ENCODE data around the gene FOXP1. TPM values are rescaled to one million over a fixed set of nuclear protein-coding genes. Genes with fewer than 3 reads are reported as not detected.

FOXP1 gene
- total and polyA plus RNA-seq, 2 of the 8 experiments (the other 6 are each of a cell fraction or from before 2014, with no cell fraction given): 13.9 to 25.4 TPM

DNA sequence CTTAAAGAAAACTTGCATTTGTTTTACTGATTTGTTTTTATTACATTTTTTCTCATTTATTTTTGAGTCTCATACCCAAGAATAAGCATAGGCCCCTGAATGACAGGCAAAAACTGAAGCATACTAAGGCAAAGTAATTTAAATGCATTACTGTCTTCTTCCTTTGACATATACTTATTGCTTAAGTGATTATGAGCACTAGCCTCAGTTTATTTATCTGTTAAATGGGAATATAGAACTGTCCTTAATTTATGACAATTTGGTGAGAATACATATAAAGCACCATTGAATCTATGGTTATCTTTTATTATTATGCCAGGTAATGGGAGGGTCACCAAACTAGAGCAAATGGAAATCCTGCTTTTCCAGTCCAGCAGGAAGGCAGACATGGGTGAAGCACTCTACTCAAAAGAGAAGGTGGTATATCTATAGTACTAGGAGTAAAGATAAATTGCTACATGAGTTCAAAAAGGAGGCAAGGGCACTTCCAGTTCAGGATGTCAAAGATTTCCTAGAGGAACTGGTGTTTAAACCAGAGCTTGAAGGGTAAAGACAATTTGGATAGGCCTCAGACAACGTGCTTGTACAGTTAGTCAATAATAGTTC lies 435.0 kb downstream of the FOXP1 start:
- no peak overlapping the region for H2BK20ac ChIP-seq (ENCODE audit: low read length)
- H3K56ac ChIP-seq (replicated peaks; ENCODE audit: insufficient read length, low read depth, low read length): no peak overlapping the region
- FAIRE-seq (no peak), DNase-seq (ENCODE audit: low read depth in 1 of 2, low spot score in 2 of 2) (no peak)
- 81% methylated on average over 1 of the region's 1 CpG; no CpG with 5 or more reads in 1 of the 2 experiments for WGBS, 2 experiments (ENCODE audit: extremely low coverage in 1 of 2, insufficient coverage in 1 of 2, insufficient read length in 1 of 2, insufficient replicate concordance in 2 of 2, low coverage in 1 of 2, low lambda C conversion rate in 2 of 2, missing lambda C conversion rate in 1 of 2)
- H3K27ac ChIP-seq (ENCODE audit: low read depth, low read length): no peak overlapping the region
- no peak overlapping the region for H2BK12ac ChIP-seq (ENCODE audit: low read depth, low read length)
- H4K5ac ChIP-seq (ENCODE audit: insufficient read length, low read depth, low read length): no peak overlapping the region
- H3K9ac ChIP-seq (replicated peaks in 1 of 4; ENCODE audit: extremely low read depth in 1 of 4, low read depth in 3 of 4, low read length in 3 of 4): no peak overlapping the region
- no peaks in the 10 kb centered on the region for H3K27me3 ChIP-seq (replicated peaks in 1 of 4; ENCODE audit: control insufficient read depth in 3 of 4, extremely low read depth in 1 of 4, insufficient read depth in 3 of 4, low read length in 3 of 4)
- no peak overlapping the region for H2BK5ac ChIP-seq (ENCODE audit: low read depth, low read length)
- no peak overlapping the region for H3K4me3 ChIP-seq (ENCODE audit: extremely low read depth in 1 of 4, insufficient read depth in 2 of 4, low read depth in 3 of 4, low read length in 4 of 4)
- H3K36me3 ChIP-seq (ENCODE audit: control insufficient read depth in 2 of 4, insufficient read depth in 4 of 4, low read length in 3 of 4): no peaks in the 10 kb centered on the region
- no peak overlapping the region for H3K18ac ChIP-seq (ENCODE audit: extremely low read depth, low read length)
- H3K23me2 ChIP-seq (ENCODE audit: low read depth, low read length): no peaks in the 10 kb centered on the region
- ChIA-PET POLR2A (ENCODE audit: partially characterized antibody) (no interaction called here), CTCF (ENCODE audit: partially characterized antibody) (no interaction called here)
- H3K4me1 ChIP-seq (replicated peaks in 1 of 4; ENCODE audit: control insufficient read depth in 3 of 4, insufficient read depth in 4 of 4, low read length in 3 of 4): peaks cover 5 to 30% (median 17%) of the 10 kb centered on the region in 4 experiments; a peak in 6 of 7 replicates
- no peak overlapping the region for H3K4me2 ChIP-seq (ENCODE audit: insufficient read depth in 1 of 2, low read depth in 2 of 2, low read length in 2 of 2)
- H2AK5ac ChIP-seq (ENCODE audit: low read depth, low read length): no peak overlapping the region
- H3K79me1 ChIP-seq (ENCODE audit: low read depth, low read length): no peaks in the 10 kb centered on the region
- no peaks in the 10 kb centered on the region for H4K20me1 ChIP-seq (replicated peaks in 1 of 2; ENCODE audit: control insufficient read depth in 1 of 2, insufficient read depth in 2 of 2, low read length in 2 of 2)
- H3K79me2 ChIP-seq (ENCODE audit: control insufficient read depth in 1 of 2, insufficient read depth in 2 of 2, low read length in 2 of 2): 0 out of 4 replicates have a peak, but pooled peaks cover 0 to 4% of the 10 kb centered on the region in 2 experiments
- H2BK120ac ChIP-seq (replicated peaks; ENCODE audit: low read depth, low read length): no peak overlapping the region
- no peak overlapping the region for H3K14ac ChIP-seq (ENCODE audit: insufficient read length)
- no peak overlapping the region for H4K8ac ChIP-seq (ENCODE audit: extremely low read depth, insufficient read depth, low read length)
- H3K23ac ChIP-seq (ENCODE audit: insufficient read length): no peak overlapping the region
- no peak overlapping the region for H4K91ac ChIP-seq (replicated peaks; ENCODE audit: insufficient read length, low read length)
- H2AFZ ChIP-seq (ENCODE audit: low read length): no peak overlapping the region
- H3K4ac ChIP-seq (replicated peaks; ENCODE audit: insufficient read length, low read depth, low read length): no peak overlapping the region
- H3K9me3 ChIP-seq (ENCODE audit: insufficient read depth in 2 of 2, low read depth in 1 of 2, low read length in 1 of 2): no peaks in the 10 kb centered on the region
- no peak overlapping the region for H2BK15ac ChIP-seq (ENCODE audit: low read length)
- TF ChIP-seq, protein P1, sequence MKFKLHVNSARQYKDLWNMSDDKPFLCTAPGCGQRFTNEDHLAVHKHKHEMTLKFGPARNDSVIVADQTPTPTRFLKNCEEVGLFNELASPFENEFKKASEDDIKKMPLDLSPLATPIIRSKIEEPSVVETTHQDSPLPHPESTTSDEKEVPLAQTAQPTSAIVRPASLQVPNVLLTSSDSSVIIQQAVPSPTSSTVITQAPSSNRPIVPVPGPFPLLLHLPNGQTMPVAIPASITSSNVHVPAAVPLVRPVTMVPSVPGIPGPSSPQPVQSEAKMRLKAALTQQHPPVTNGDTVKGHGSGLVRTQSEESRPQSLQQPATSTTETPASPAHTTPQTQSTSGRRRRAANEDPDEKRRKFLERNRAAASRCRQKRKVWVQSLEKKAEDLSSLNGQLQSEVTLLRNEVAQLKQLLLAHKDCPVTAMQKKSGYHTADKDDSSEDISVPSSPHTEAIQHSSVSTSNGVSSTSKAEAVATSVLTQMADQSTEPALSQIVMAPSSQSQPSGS (IDR thresholded peaks at IDR 0.05; ENCODE audit: low read length): no peak
- TF ChIP-seq SIRT6 (IDR thresholded peaks at IDR 0.05; ENCODE audit: low read length) (no peak), GTF2F1 (IDR thresholded peaks at IDR 0.05; ENCODE audit: borderline replicate concordance, low read depth, low read length) (no peak), CHD1 (IDR thresholded peaks at IDR 0.05; ENCODE audit: low read depth, low read length) (no peak), RNF2 (IDR thresholded peaks at IDR 0.05; ENCODE audit: borderline replicate concordance, low read depth, low read length, missing control alignments, poor library complexity, severe bottlenecking) (no peak), YY1 (IDR thresholded peaks at IDR 0.05; ENCODE audit: low read depth, low read length) (no peak), TCF12 (IDR thresholded peaks at IDR 0.05; ENCODE audit: low read depth, low read length) (no peak), SAP30 (IDR thresholded peaks at IDR 0.05; ENCODE audit: insufficient read depth, insufficient replicate concordance, low read length) (no peak), E2F6 (IDR thresholded peaks at IDR 0.05) (no peak), KDM1A (IDR thresholded peaks at IDR 0.05; ENCODE audit: borderline replicate concordance, low read length) (no peak), ASH2L (IDR thresholded peaks at IDR 0.05; ENCODE audit: low read length) (no peak)

Data from H1 (cell line).